ENCODE results near the gene ODR4.
"Not testable (repeated sequence)": the region's sequence is repeated elsewhere in the genome, so short reads cannot be mapped to it uniquely, and the experiment has no call there.

ODR4 gene

DNA sequence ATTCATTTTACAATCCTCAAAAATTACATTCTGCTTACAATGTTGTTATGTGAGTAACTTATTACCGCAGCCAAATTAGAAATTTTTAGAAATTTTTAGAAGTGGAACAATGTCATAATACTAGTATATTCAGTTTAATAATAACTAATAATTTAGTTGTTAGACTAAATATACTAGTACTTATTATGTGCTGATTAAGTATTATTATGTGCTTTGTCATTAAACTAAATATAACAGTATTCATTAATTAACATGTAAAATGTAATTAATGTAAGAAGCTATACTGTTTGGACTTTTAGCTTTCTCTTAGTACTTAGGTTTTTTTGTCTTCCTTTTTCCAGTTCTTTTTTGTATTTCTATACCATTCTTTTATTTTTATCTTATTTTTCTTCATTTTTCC, 15.3 kb downstream of the ODR4 start:
- no peak for TF ChIP-seq POLR2A (IDR thresholded peaks at IDR 0.05; ENCODE audit: low read depth, low read length)
- TF ChIP-seq POLR2AphosphoS5 (IDR thresholded peaks at IDR 0.05; ENCODE audit: low read depth, low read length): no peak
- no peak for TF ChIP-seq TAF1 (IDR thresholded peaks at IDR 0.05; ENCODE audit: borderline replicate concordance, low read depth, low read length)
- FAIRE-seq (no peak), DNase-seq (ENCODE audit: insufficient read length) (no peak)

GRCh38 chr1:186391841-186392240, 16.2 kb downstream of the ODR4 start:
- no peak for DNase-seq (ENCODE audit: insufficient read length)
- no peak for FAIRE-seq

GRCh38 chr1:186392711-186393110, 17.1 kb downstream of the ODR4 start:
- not testable (repeated sequence) for DNase-seq (ENCODE audit: insufficient read length); FAIRE-seq

More at GRCh38 chr1:186391841-186392240, 16.2 kb downstream of the ODR4 start:
- TF ChIP-seq POLR2A (IDR thresholded peaks at IDR 0.05; ENCODE audit: low read depth, low read length): no peak
- TF ChIP-seq TAF1 (IDR thresholded peaks at IDR 0.05; ENCODE audit: borderline replicate concordance, low read depth, low read length): no peak

GRCh38 chr1:186401446-186401845, 25.8 kb downstream of the ODR4 start:
- not testable (repeated sequence) for DNase-seq (ENCODE audit: insufficient read length); FAIRE-seq

GRCh38 chr1:186403632-186404031, 28.0 kb downstream of the ODR4 start:
- no peak for TF ChIP-seq POLR2A (IDR thresholded peaks at IDR 0.05; ENCODE audit: low read depth, low read length)
- DNase-seq (ENCODE audit: insufficient read length) (no peak), FAIRE-seq (no peak)

- FAIRE-seq: peak; percentile 83
- DNase-seq (ENCODE audit: insufficient read length): no peak
- TF ChIP-seq POLR2AphosphoS5 (IDR thresholded peaks at IDR 0.05; ENCODE audit: low read depth, low read length) (no peak), POLR2A (IDR thresholded peaks at IDR 0.05; ENCODE audit: low read depth, low read length) (no peak), TAF1 (IDR thresholded peaks at IDR 0.05; ENCODE audit: borderline replicate concordance, low read depth, low read length) (no peak)
These were observed 28.9 kb downstream of the ODR4 start for GRCh38 chr1:186404454-186405051.

GRCh38 chr1:186409091-186409490, 33.5 kb downstream of the ODR4 start:
- FAIRE-seq (no peak), DNase-seq (ENCODE audit: insufficient read length) (no peak)
- TF ChIP-seq POLR2AphosphoS5 (IDR thresholded peaks at IDR 0.05; ENCODE audit: low read depth, low read length) (no peak), POLR2A (IDR thresholded peaks at IDR 0.05; ENCODE audit: low read depth, low read length) (no peak), TAF1 (IDR thresholded peaks at IDR 0.05; ENCODE audit: borderline replicate concordance, low read depth, low read length) (no peak)

DNA sequence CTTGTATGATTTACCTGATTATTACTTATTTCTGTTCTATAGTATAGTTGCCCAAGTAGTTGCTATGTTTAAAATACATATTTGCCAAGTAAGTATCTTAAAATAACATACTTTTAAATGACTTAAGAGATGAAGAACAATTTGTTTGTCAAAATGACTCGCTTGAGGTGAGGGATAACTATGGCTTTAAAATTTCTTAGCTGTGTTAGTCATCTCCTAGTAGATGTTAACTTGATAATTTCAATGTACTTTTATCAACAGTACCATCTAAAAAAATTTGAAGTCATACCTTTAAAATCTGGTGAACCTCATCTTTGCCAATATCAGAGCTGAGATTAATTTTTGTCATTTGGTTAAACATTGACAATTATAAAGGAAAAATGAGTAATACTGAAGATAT, 37.7 kb downstream of the ODR4 start:
- TF ChIP-seq POLR2AphosphoS5 (IDR thresholded peaks at IDR 0.05; ENCODE audit: low read depth, low read length) (no peak), TAF1 (IDR thresholded peaks at IDR 0.05; ENCODE audit: borderline replicate concordance, low read depth, low read length) (no peak), POLR2A (IDR thresholded peaks at IDR 0.05; ENCODE audit: low read depth, low read length) (no peak)
- DNase-seq (ENCODE audit: insufficient read length) (no peak), FAIRE-seq (no peak)

GRCh38 chr1:186418503-186418902, 42.9 kb downstream of the ODR4 start:
- TF ChIP-seq POLR2A (IDR thresholded peaks at IDR 0.05; ENCODE audit: low read depth, low read length): no peak
- no peak for TF ChIP-seq TAF1 (IDR thresholded peaks at IDR 0.05; ENCODE audit: borderline replicate concordance, low read depth, low read length)
- no peak for TF ChIP-seq POLR2AphosphoS5 (IDR thresholded peaks at IDR 0.05; ENCODE audit: low read depth, low read length)
- no peak for DNase-seq (ENCODE audit: insufficient read length)
- no peak for FAIRE-seq

- FAIRE-seq: no peak
- DNase-seq (ENCODE audit: insufficient read length): no peak
- no peak for TF ChIP-seq TAF1 (IDR thresholded peaks at IDR 0.05; ENCODE audit: borderline replicate concordance, low read depth, low read length)
- no peak for TF ChIP-seq POLR2A (IDR thresholded peaks at IDR 0.05; ENCODE audit: low read depth, low read length)
- no peak for TF ChIP-seq POLR2AphosphoS5 (IDR thresholded peaks at IDR 0.05; ENCODE audit: low read depth, low read length)
These were observed 44.7 kb downstream of the ODR4 start for GRCh38 chr1:186420311-186420710.

GRCh38 chr1:186420923-186421322, 45.3 kb downstream of the ODR4 start:
- TF ChIP-seq POLR2A (IDR thresholded peaks at IDR 0.05; ENCODE audit: low read depth, low read length) (no peak), POLR2AphosphoS5 (IDR thresholded peaks at IDR 0.05; ENCODE audit: low read depth, low read length) (no peak), TAF1 (IDR thresholded peaks at IDR 0.05; ENCODE audit: borderline replicate concordance, low read depth, low read length) (no peak)
- peak; percentile 6 for DNase-seq (ENCODE audit: insufficient read length)
- peak; percentile 24 for FAIRE-seq

GRCh38 chr1:186421446-186421845, 45.8 kb downstream of the ODR4 start:
- DNase-seq (ENCODE audit: insufficient read length) (no peak), FAIRE-seq (no peak)
- no peak for TF ChIP-seq TAF1 (IDR thresholded peaks at IDR 0.05; ENCODE audit: borderline replicate concordance, low read depth, low read length)
- TF ChIP-seq POLR2AphosphoS5 (IDR thresholded peaks at IDR 0.05; ENCODE audit: low read depth, low read length): no peak
- no peak for TF ChIP-seq POLR2A (IDR thresholded peaks at IDR 0.05; ENCODE audit: low read depth, low read length)

DNA sequence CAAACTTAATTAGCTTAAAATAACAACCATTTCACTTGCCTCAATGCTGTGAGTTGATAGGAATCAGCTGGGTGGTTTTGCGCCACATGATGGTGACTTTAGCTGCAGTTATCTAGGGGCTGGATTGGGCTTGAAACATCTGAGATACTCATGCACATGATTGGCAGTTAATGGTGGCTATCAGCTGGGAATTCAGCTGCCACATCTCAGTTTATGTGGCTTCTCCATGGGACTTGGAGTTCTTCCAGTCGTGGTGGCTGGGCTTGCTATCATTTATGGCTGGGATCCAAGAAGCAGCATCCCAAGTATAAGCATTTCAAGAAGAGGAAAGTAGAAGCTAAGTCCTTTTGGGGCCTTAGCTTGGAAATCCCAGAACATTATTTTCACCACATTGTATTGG, 48.9 kb downstream of the ODR4 start:
- TF ChIP-seq POLR2AphosphoS5 (IDR thresholded peaks at IDR 0.05; ENCODE audit: low read depth, low read length) (no peak), TAF1 (IDR thresholded peaks at IDR 0.05; ENCODE audit: borderline replicate concordance, low read depth, low read length) (no peak), POLR2A (IDR thresholded peaks at IDR 0.05; ENCODE audit: low read depth, low read length) (no peak)
- DNase-seq (ENCODE audit: insufficient read length) (no peak), FAIRE-seq (no peak)
